ENCODE measurements around the gene CDH4.

CDH4 gene

GRCh38 chr20:61684583-61685235 is 432.6 kb downstream of the CDH4 start:
- no peak for DNase-seq

GRCh38 chr20:61685462-61685861 is 433.4 kb downstream of the CDH4 start:
- no peak for DNase-seq

- DNase-seq = no peak
These were observed 434.2 kb downstream of the CDH4 start for GRCh38 chr20:61686051-61686936.

- DNase-seq = no peak
These were observed 436.4 kb downstream of the CDH4 start for GRCh38 chr20:61688411-61688810.

- no peak for DNase-seq
These were observed 438.1 kb downstream of the CDH4 start for GRCh38 chr20:61690150-61690549.

- DNase-seq = no peak
These were observed 439.2 kb downstream of the CDH4 start for GRCh38 chr20:61690993-61691838.

- DNase-seq = no peak
These were observed 439.9 kb downstream of the CDH4 start for GRCh38 chr20:61691978-61692377.

- DNase-seq = no peak
These were observed 440.4 kb downstream of the CDH4 start for GRCh38 chr20:61692479-61692878.

GRCh38 chr20:61693055-61693600 is 441.1 kb downstream of the CDH4 start:
- no peak for DNase-seq

- no peak for DNase-seq
These were observed 442.6 kb downstream of the CDH4 start for GRCh38 chr20:61694682-61695081.

GRCh38 chr20:61695741-61696140 is 443.7 kb downstream of the CDH4 start:
- DNase-seq = no peak

- DNase-seq = no peak
These were observed 444.2 kb downstream of the CDH4 start for GRCh38 chr20:61696181-61696735.

GRCh38 chr20:61697666-61698597 is 445.9 kb downstream of the CDH4 start:
- DNase-seq = no peak

- DNase-seq = no peak
These were observed 446.8 kb downstream of the CDH4 start for GRCh38 chr20:61698598-61699494.

GRCh38 chr20:61699495-61700374 is 447.7 kb downstream of the CDH4 start:
- no peak for DNase-seq

- no peak for DNase-seq
These were observed 448.6 kb downstream of the CDH4 start for GRCh38 chr20:61700595-61701140.

- no peak for DNase-seq
These were observed 449.3 kb downstream of the CDH4 start for GRCh38 chr20:61701401-61701800.

- DNase-seq = no peak
These were observed 449.7 kb downstream of the CDH4 start for GRCh38 chr20:61701802-61702201.

GRCh38 chr20:61702246-61702645 is 450.2 kb downstream of the CDH4 start:
- no peak for DNase-seq

Data from NCI-H2029 (cell line).